ENCODE data around the gene SACM1L. TPM values are rescaled to one million over a fixed set of nuclear protein-coding genes. Genes with fewer than 3 reads are reported as not detected.

Gene SACM1L
- total RNA-seq, 1 experiment from 2014 or later = 30.1 TPM

DNA sequence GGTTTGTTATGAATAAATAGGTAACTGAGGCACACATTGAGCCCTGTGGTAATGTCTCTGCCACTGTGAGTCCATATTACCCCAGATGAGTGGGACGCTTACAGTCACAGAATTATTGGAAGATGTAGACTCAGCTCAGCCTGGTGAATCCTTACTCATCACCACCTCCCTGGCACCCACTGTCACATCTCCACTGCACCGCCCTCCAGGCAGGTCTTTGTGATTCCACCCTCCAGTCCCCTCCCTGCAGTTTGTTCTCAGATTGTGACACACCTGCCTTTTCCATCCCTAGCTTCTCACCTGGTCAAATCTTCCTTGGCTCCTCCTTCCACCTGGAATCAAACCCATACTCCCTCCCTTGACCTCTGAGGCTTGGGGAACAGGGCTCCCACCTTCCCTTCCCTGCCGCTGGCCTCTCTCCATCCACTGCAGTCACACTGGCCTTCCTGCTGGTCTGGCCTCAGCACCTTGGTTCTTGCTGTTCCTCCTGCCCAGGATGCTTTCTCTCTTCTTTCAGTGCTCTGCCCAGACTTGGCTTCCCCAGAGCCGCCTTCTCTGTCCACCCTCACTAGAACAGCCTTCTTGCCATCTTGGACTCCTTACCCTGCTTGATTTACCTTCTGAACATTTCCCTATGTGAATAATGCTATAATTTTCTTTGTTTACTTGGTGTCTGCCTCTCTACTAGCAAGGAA lies 97.8 kb downstream of the SACM1L start:
- BruUV-seq (replicated peaks) = no TSS peak
- ATAC-seq = no peak
- TF ChIP-seq EZH2phosphoT487 (IDR thresholded peaks at IDR 0.05; ENCODE audit: borderline replicate concordance, low read length) (no peak), EZH2 (IDR thresholded peaks at IDR 0.05; ENCODE audit: low read length, unreplicated experiment) (no peak)
- TF ChIP-seq, protein P1, sequence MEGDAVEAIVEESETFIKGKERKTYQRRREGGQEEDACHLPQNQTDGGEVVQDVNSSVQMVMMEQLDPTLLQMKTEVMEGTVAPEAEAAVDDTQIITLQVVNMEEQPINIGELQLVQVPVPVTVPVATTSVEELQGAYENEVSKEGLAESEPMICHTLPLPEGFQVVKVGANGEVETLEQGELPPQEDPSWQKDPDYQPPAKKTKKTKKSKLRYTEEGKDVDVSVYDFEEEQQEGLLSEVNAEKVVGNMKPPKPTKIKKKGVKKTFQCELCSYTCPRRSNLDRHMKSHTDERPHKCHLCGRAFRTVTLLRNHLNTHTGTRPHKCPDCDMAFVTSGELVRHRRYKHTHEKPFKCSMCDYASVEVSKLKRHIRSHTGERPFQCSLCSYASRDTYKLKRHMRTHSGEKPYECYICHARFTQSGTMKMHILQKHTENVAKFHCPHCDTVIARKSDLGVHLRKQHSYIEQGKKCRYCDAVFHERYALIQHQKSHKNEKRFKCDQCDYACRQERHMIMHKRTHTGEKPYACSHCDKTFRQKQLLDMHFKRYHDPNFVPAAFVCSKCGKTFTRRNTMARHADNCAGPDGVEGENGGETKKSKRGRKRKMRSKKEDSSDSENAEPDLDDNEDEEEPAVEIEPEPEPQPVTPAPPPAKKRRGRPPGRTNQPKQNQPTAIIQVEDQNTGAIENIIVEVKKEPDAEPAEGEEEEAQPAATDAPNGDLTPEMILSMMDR (conservative IDR thresholded peaks at IDR 0.05; ENCODE audit: low read depth, low read length) = no peak

DNA sequence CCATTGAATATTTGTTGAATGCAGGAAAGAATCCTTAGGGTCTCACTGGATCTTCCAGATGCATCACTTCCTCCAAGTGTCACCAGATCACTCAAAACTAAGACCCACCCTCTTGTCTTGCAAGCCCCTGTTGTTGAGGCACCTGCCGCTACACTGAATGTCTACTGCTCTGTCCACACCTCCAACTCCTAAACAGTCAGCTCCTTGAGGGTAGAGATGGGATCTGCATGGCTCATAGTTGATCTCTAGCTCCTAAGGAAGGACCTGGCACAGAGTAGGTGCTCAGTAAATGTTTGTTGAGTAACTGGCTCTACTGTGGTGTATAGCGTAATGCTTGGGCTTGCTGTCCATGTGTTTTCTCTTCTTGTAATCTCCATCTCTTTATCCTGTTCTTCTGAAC lies 98.4 kb downstream of the SACM1L start:
- no TSS peak for BruUV-seq (replicated peaks)
- intact Hi-C loops (cut with micrococcal nuclease) = no loop called here
- no peaks in the 10 kb centered on the region for H4K20me1 ChIP-seq (ENCODE audit: low read length)
- H3K9ac ChIP-seq (ENCODE audit: low read length) = no peak overlapping the region
- H3K9me2 ChIP-seq (replicated peaks; ENCODE audit: low read length) = no peaks in the 10 kb centered on the region
- peaks cover 6% of the 10 kb centered on the region; the same call in 1 of the 2 replicates for H3K9me3 ChIP-seq (ENCODE audit: low read length)
- POLR2A ChIA-PET (ENCODE audit: unreplicated experiment) = no interaction called here
- H3K36me3 ChIP-seq (ENCODE audit: low read depth, low read length) = no peaks in the 10 kb centered on the region
- no peak overlapping the region for H3K4me3 ChIP-seq (ENCODE audit: low read length)
- ATAC-seq (no peak), DNase-seq (no peak)
- H3K27me3 ChIP-seq (ENCODE audit: low read length) = no peaks in the 10 kb centered on the region
- H3K27ac ChIP-seq (ENCODE audit: low read length) = no peak overlapping the region
- H3K4me1 ChIP-seq (ENCODE audit: insufficient read depth, low read length) = no peaks in the 10 kb centered on the region
- H3K4me2 ChIP-seq (ENCODE audit: low read length) = no peak overlapping the region
- no peak overlapping the region for H2AFZ ChIP-seq (ENCODE audit: low read length)
- no peaks in the 10 kb centered on the region for H3F3A ChIP-seq (ENCODE audit: low read length, unreplicated experiment)
- H3K79me2 ChIP-seq (ENCODE audit: low read length) = no peaks in the 10 kb centered on the region
- TF ChIP-seq, protein P1 (conservative IDR thresholded peaks at IDR 0.05; ENCODE audit: low read depth, low read length) = no peak
- TF ChIP-seq EZH2phosphoT487 (IDR thresholded peaks at IDR 0.05; ENCODE audit: borderline replicate concordance, low read length) (no peak), EZH2 (IDR thresholded peaks at IDR 0.05; ENCODE audit: low read length, unreplicated experiment) (no peak)
- CTCF ChIA-PET = no interaction called here

More for the DNA sequence above, 97.8 kb downstream of the SACM1L start:
- ChIA-PET CTCF (no interaction called here), POLR2A (ENCODE audit: unreplicated experiment) (no interaction called here)
- Histone ChIP-seq H3K36me3 (ENCODE audit: low read depth, low read length) (no peaks in the 10 kb centered on the region), H3K4me3 (ENCODE audit: low read length) (no peak overlapping the region), H2AFZ (ENCODE audit: low read length) (no peak overlapping the region), H4K20me1 (ENCODE audit: low read length) (no peaks in the 10 kb centered on the region), H3K27me3 (ENCODE audit: low read length) (no peaks in the 10 kb centered on the region), H3F3A (ENCODE audit: low read length, unreplicated experiment) (no peaks in the 10 kb centered on the region), H3K9ac (ENCODE audit: low read length) (no peak overlapping the region), H3K9me2 (replicated peaks; ENCODE audit: low read length) (no peaks in the 10 kb centered on the region), H3K27ac (ENCODE audit: low read length) (no peak overlapping the region), H3K79me2 (ENCODE audit: low read length) (no peaks in the 10 kb centered on the region), H3K4me2 (ENCODE audit: low read length) (no peak overlapping the region), H3K9me3 (ENCODE audit: low read length) (peaks cover 6% of the 10 kb centered on the region; the same call in 1 of the 2 replicates), H3K4me1 (ENCODE audit: insufficient read depth, low read length) (no peaks in the 10 kb centered on the region)
- DNase-seq = no peak
- intact Hi-C loops (cut with micrococcal nuclease) = no loop called here

DNA sequence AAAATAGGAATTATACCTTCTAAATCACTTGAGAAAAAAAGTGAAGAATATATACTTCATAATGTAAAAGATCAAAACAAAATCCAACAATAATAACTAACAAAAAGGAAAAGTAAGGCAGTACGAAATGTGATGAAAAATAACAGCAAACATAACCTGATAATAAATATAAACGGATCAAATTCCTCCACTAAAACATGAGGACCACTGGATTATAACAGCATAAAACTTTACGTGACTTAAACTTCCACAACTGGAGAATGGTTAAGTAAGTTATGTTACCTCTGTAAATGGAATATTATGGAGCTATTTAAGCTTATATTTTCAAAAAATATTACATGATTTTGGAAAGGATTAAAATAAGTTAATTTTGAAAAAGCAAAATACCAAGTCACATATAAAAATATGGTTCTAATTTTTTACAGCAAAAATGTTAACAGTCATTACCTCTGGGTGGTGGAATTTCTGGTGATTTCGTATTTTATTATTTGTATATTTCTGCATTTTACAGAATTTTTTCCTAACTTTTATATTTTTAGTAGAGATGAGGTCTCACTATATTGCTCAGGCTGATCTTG lies 100.1 kb downstream of the SACM1L start:
- no peak for ATAC-seq
- no peak for TF ChIP-seq EZH2phosphoT487 (IDR thresholded peaks at IDR 0.05; ENCODE audit: borderline replicate concordance, low read length)
- no peak for TF ChIP-seq EZH2 (IDR thresholded peaks at IDR 0.05; ENCODE audit: low read length, unreplicated experiment)
- TF ChIP-seq, protein P1 (conservative IDR thresholded peaks at IDR 0.05; ENCODE audit: low read depth, low read length) = no peak

More for the DNA sequence above, 100.1 kb downstream of the SACM1L start:
- intact Hi-C loops (cut with micrococcal nuclease) = no loop called here
- POLR2A ChIA-PET (ENCODE audit: unreplicated experiment) = no interaction called here
- Histone ChIP-seq H4K20me1 (ENCODE audit: low read length) (no peaks in the 10 kb centered on the region), H3K4me3 (ENCODE audit: low read length) (no peak overlapping the region), H3K9me2 (replicated peaks; ENCODE audit: low read length) (no peaks in the 10 kb centered on the region), H3K9me3 (ENCODE audit: low read length) (peaks cover 6% of the 10 kb centered on the region; the same call in 1 of the 2 replicates), H3K4me1 (ENCODE audit: insufficient read depth, low read length) (peaks cover 12% of the 10 kb centered on the region; the same call in 1 of the 2 replicates), H3K36me3 (ENCODE audit: low read depth, low read length) (no peaks in the 10 kb centered on the region), H3K27ac (ENCODE audit: low read length) (no peak overlapping the region), H3K9ac (ENCODE audit: low read length) (no peak overlapping the region), H3K4me2 (ENCODE audit: low read length) (no peak overlapping the region), H3K27me3 (ENCODE audit: low read length) (no peaks in the 10 kb centered on the region), H2AFZ (ENCODE audit: low read length) (no peak overlapping the region), H3F3A (ENCODE audit: low read length, unreplicated experiment) (no peaks in the 10 kb centered on the region), H3K79me2 (ENCODE audit: low read length) (no peaks in the 10 kb centered on the region)
- no TSS peak for BruUV-seq (replicated peaks)
- CTCF ChIA-PET = no interaction called here
- no peak for DNase-seq
